IMR-90 (cell line): ENCODE data around the gene ANGPT4. TPM values are rescaled to one million over a fixed set of nuclear protein-coding genes. Genes with fewer than 3 reads are reported as not detected.

Experiments
- ATAC-seq: fragments of 200-7000 bp; cut with Tn5 transposase; 2 replicates; pipeline ENCODE4 v1.9.1; 2020; ENCODE audit warnings: low read depth, mild to moderate bottlenecking, moderate library complexity
- BruUV-seq: library from RNA; stranded (reverse); fragments of 400-500 nt; replicated peaks from 2 replicates; lab custom pipeline; 2021; lab: Mats Ljungman, UMichigan
- CTCF ChIA-PET: fragments of 300-600 bp; formaldehyde crosslinking; extraction: SDS; loops from one replicate; lab custom pipeline; 2021; ENCODE audit warnings: antibody characterized with exemption; lab: Yijun Ruan, JAX
- POLR2A ChIA-PET: fragments of 300-600 bp; sonication (Branson Sonifier 250); formaldehyde crosslinking; loops from one replicate; lab custom pipeline; 2022; ENCODE audit warnings: antibody characterized with exemption; ENCODE audit not compliant: unreplicated experiment; lab: Charles Lee
- DNase-seq: peaks from one replicate; pipeline ENCODE4 v3.0.0; 2013
- H2AFZ ChIP-seq: replicated peaks from 2 replicates; pipeline ENCODE3; 2013; ENCODE audit warnings: low read length, mild to moderate bottlenecking; ENCODE audit not compliant: poor library complexity
- H2AK5ac ChIP-seq: 2 replicates; pipeline ENCODE4 v1.6.1; 2013; ENCODE audit warnings: low read depth, low read length, inconsistent platforms
- H2AK9ac ChIP-seq: replicated peaks from 2 replicates; pipeline ENCODE3; 2013; ENCODE audit warnings: mild to moderate bottlenecking, low read depth, low read length, moderate library complexity; ENCODE audit not compliant: poor library complexity
- H2BK120ac ChIP-seq: 2 replicates; pipeline ENCODE4 v1.6.1; 2013; ENCODE audit warnings: low read depth, low read length, inconsistent platforms
- H2BK15ac ChIP-seq: 3 replicates; pipeline ENCODE4 v1.6.1; 2013; ENCODE audit warnings: low read depth, low read length, inconsistent platforms
- H2BK20ac ChIP-seq: 2 replicates; pipeline ENCODE4 v1.6.1; 2013; ENCODE audit warnings: low read depth, mild to moderate bottlenecking, inconsistent platforms, low read length, moderate library complexity
- H2BK5ac ChIP-seq: 2 replicates; pipeline ENCODE4 v1.6.1; 2013; ENCODE audit warnings: mild to moderate bottlenecking, low read depth, low read length, inconsistent platforms; ENCODE audit not compliant: poor library complexity, severe bottlenecking
- H3K14ac ChIP-seq: replicated peaks from 2 replicates; pipeline ENCODE4 v1.6.1; 2013; ENCODE audit warnings: low read depth, low read length, inconsistent platforms
- H3K18ac ChIP-seq: 2 replicates; pipeline ENCODE4 v1.6.1; 2013; ENCODE audit warnings: low read depth, low read length, control low read depth
- H3K23ac ChIP-seq: 2 replicates; pipeline ENCODE4 v1.6.1; 2013; ENCODE audit warnings: low read depth, low read length, inconsistent platforms
- H3K27ac ChIP-seq: 2 replicates; pipeline ENCODE4 v1.5.1; 2013; ENCODE audit warnings: mild to moderate bottlenecking, control low read depth, low read length; ENCODE audit not compliant: insufficient read depth
- H3K27me3 ChIP-seq: 2 replicates; pipeline ENCODE4 v1.6.1; 2013; ENCODE audit warnings: low read length; ENCODE audit not compliant: control insufficient read depth, insufficient read depth
- H3K36me3 ChIP-seq: 2 replicates; pipeline ENCODE4 v1.6.1; 2013; ENCODE audit warnings: low read length, mixed read lengths; ENCODE audit not compliant: control insufficient read depth, insufficient read depth
- H3K4ac ChIP-seq: 2 replicates; pipeline ENCODE4 v1.6.1; 2013; ENCODE audit warnings: low read depth, low read length, inconsistent platforms
- H3K4me1 ChIP-seq: 2 replicates; pipeline ENCODE4 v1.6.1; 2013; ENCODE audit warnings: low read length, mixed read lengths; ENCODE audit not compliant: control insufficient read depth, insufficient read depth
- H3K4me2 ChIP-seq: 2 replicates; pipeline ENCODE4 v1.6.1; 2013; ENCODE audit warnings: low read depth, mild to moderate bottlenecking, control low read depth, low read length, moderate library complexity
- H3K4me3 ChIP-seq: 2 replicates; pipeline ENCODE4 v1.5.1; 2013; ENCODE audit warnings: low read depth, mild to moderate bottlenecking, control low read depth, low read length, moderate library complexity; ENCODE audit not compliant: insufficient read depth
- H3K56ac ChIP-seq: 2 replicates; pipeline ENCODE4 v1.6.1; 2013; ENCODE audit warnings: low read length, inconsistent platforms; ENCODE audit not compliant: insufficient read depth; ENCODE audit errors: extremely low read depth
- H3K79me1 ChIP-seq, 2 experiments: 2 replicates each; pipeline ENCODE4 v1.6.1; 2013; ENCODE audit warnings: low read length in 2 of 2, inconsistent platforms in 1 of 2, low read depth in 1 of 2
- H3K9ac ChIP-seq: 2 replicates; pipeline ENCODE4 v1.6.1; 2013; ENCODE audit warnings: low read depth, low read length, control low read depth
- H3K9me1 ChIP-seq: 2 replicates; pipeline ENCODE4 v1.6.1; 2013; ENCODE audit warnings: low read length, inconsistent platforms; ENCODE audit not compliant: insufficient read depth
- H3K9me3 ChIP-seq: 2 replicates; pipeline ENCODE4 v1.6.1; 2013; ENCODE audit warnings: low read length; ENCODE audit not compliant: control insufficient read depth, insufficient read depth
- H4K20me1 ChIP-seq: 2 replicates; pipeline ENCODE4 v1.6.1; 2013; ENCODE audit warnings: low read length, inconsistent platforms; ENCODE audit not compliant: insufficient read depth
- H4K5ac ChIP-seq: 2 replicates; pipeline ENCODE4 v1.6.1; 2013; ENCODE audit warnings: mild to moderate bottlenecking, low read depth, low read length, control low read depth
- H4K8ac ChIP-seq, 2 experiments: 2 replicates each; pipeline ENCODE4 v1.6.1; 2013; ENCODE audit warnings: low read depth in 2 of 2, low read length in 2 of 2, control low read depth in 1 of 2, inconsistent platforms in 1 of 2
- H4K91ac ChIP-seq: 2 replicates; pipeline ENCODE4 v1.6.1; 2013; ENCODE audit warnings: low read depth, low read length, inconsistent platforms; ENCODE audit not compliant: insufficient read depth
- BHLHE40 ChIP-seq: fragments of 150-350 bp; IDR thresholded peaks from 2 replicates; pipeline ENCODE4 v1.6.1; 2016; ENCODE audit warnings: mild to moderate bottlenecking, low read depth, low read length
- CEBPB ChIP-seq: IDR thresholded peaks from 2 replicates; pipeline ENCODE4 v1.6.1; 2012; ENCODE audit warnings: low read depth, low read length, improper control_type of control experiment
- CHD1 ChIP-seq: IDR thresholded peaks from 2 replicates; pipeline ENCODE4 v1.6.1; 2012; ENCODE audit warnings: low read depth, low read length, improper control_type of control experiment
- FOS ChIP-seq: fragments of 150-350 bp; IDR thresholded peaks from 2 replicates; pipeline ENCODE4 v1.6.1; 2016; ENCODE audit warnings: low read depth, low read length
- MAFK ChIP-seq: IDR thresholded peaks from 2 replicates; pipeline ENCODE4 v1.6.1; 2012; ENCODE audit warnings: low read depth, low read length, improper control_type of control experiment
- MXI1 ChIP-seq: IDR thresholded peaks from 2 replicates; pipeline ENCODE4 v1.6.1; 2012; ENCODE audit warnings: low read depth, mild to moderate bottlenecking, low read length, moderate library complexity, borderline replicate concordance
- NFE2L2 ChIP-seq: fragments of 150-350 bp; IDR thresholded peaks from 2 replicates; pipeline ENCODE4 v1.6.1; 2016; ENCODE audit warnings: low read depth, mild to moderate bottlenecking, low read length
- RFX5 ChIP-seq: IDR thresholded peaks from 2 replicates; pipeline ENCODE4 v1.8.0; 2012; ENCODE audit warnings: low read depth, mild to moderate bottlenecking, low read length, moderate library complexity
- WGBS, 2 experiments: methylation state at CpG; one replicate each; pipeline versions ENCODE4 v1.1.5 to v1.1.7; 2013; ENCODE audit warnings: missing lambda C conversion rate in 2 of 2; ENCODE audit not compliant: insufficient read length in 1 of 2; ENCODE audit errors: extremely low coverage in 2 of 2; 5-methylcytosine and 5-hydroxymethylcytosine counted together
- dilution Hi-C: fragments of 300-500 bp; cut with HindIII; formaldehyde crosslinking; loops from one replicate; pipeline ENCODE4 v1.14.3; 2018; ENCODE audit warnings: low sequenced_read_pairs; ENCODE audit not compliant: unreplicated experiment
- in situ Hi-C: fragments of 300-500 bp; cut with MboI; formaldehyde crosslinking; loops from 3 replicates; pipeline ENCODE4 v1.14.3; 2019; ENCODE audit warnings: low sequenced_read_pairs, inconsistent platforms, mixed read lengths
- intact Hi-C: fragments of 100-400 bp; cut with micrococcal nuclease; formaldehyde crosslinking; loops from 2 replicates; pipeline ENCODE4 v1.10.0; 2022
- polyA plus RNA-seq, 3 experiments: library from polyadenylated mRNA; depleted of rRNA; stranded (reverse); fragments of >200 nt; gene quantifications; 2 replicates each; pipeline ENCODE4 v1.2.3, GENCODE V29; 2012; ENCODE audit warnings: low replicate concordance in 1 of 3
- total RNA-seq: library from RNA; depleted of rRNA; stranded (reverse); fragments of >200 nt; gene quantifications from 2 replicates; pipeline ENCODE4 v1.2.3, GENCODE V29; 2012
- TF ChIP-seq, protein P1 (sequence below): fragments of 150-350 bp; IDR thresholded peaks from 2 replicates; pipeline ENCODE4 v1.6.1; 2017; ENCODE audit warnings: mild to moderate bottlenecking, antibody characterized with exemption, low read length, low read depth
- TF ChIP-seq, protein P2 (sequence below): conservative IDR thresholded peaks from 2 replicates; pipeline ENCODE4 v1.5.1; 2012; ENCODE audit warnings: mild to moderate bottlenecking, low read depth, low read length, improper control_type of control experiment
- TF ChIP-seq, protein P3 (sequence below): fragments of 150-350 bp; IDR thresholded peaks from 2 replicates; pipeline ENCODE4 v1.6.1; 2016; ENCODE audit warnings: low read depth, mild to moderate bottlenecking, low read length, moderate library complexity, borderline replicate concordance

ANGPT4 gene
- total and polyA plus RNA-seq, 2 of the 4 experiments (the other 2 are of a cell fraction): not detected

DNA sequence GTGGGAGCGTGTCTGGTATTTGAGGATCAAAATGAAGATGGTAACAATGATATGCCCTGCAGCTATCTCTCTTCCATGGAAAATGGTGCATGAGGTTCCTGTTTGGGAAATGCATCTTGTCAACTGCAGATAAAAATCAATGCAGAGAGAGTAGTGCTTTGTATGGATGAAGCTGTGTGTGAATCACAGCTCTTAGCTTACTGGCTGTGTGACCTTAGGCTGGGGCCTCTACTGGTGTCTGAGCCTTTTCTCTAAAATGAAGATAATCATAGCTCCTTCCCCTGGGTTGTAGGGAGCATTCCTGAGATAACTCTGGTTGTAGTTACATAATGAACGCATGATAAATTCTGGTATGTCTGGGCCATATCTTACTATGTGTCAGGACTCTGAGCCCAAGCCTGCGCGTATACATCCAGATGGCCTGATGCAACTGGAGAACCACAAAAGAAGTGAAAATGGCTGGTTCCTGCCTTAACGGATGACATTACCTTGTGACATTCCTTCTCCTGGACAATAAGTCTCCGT lies 19.6 kb downstream of the ANGPT4 start:
- Histone ChIP-seq H3K4me3 (no peak overlapping the region), H2BK20ac (no peak overlapping the region), H3K56ac (no peak overlapping the region), H3K79me1 (no peaks in the 10 kb centered on the region), H2BK15ac (no peak overlapping the region), H3K9ac (no peak overlapping the region), H3K18ac (no peak overlapping the region), H3K14ac (no peak overlapping the region), H3K23ac (no peak overlapping the region), H3K4me2 (no peak overlapping the region), H2AK5ac (no peak overlapping the region), H2AFZ (no peak overlapping the region), H3K27me3 (peaks cover 4% of the 10 kb centered on the region; the same call in 1 of the 2 replicates), H3K36me3 (no peaks in the 10 kb centered on the region), H3K9me1 (no peaks in the 10 kb centered on the region), H4K5ac (no peak overlapping the region), H3K4ac (no peak overlapping the region), H4K8ac (no peak overlapping the region), H4K91ac (no peak overlapping the region), H2BK5ac (no peak overlapping the region), H3K27ac (no peak overlapping the region), H3K4me1 (no peaks in the 10 kb centered on the region), H2AK9ac (no peak overlapping the region), H4K20me1 (no peaks in the 10 kb centered on the region), H2BK120ac (no peak overlapping the region), H3K9me3 (no peaks in the 10 kb centered on the region)
- DNase-seq (no peak), ATAC-seq (peak; percentile 40; the same call in 1 of the 2 replicates)
- dilution Hi-C loops: no loop called here
- intact Hi-C loops: no loop called here
- in situ Hi-C loops: no loop called here
- no TSS peak for BruUV-seq
- 65% methylated on average over 5 of the region's 6 CpGs; no CpG with 5 or more reads in 1 of the 2 experiments for WGBS, 2 experiments
- TF ChIP-seq NFE2L2 (no peak), MXI1 (no peak), CEBPB (no peak), CHD1 (no peak), RFX5 (no peak), BHLHE40 (no peak), MAFK (no peak), FOS (no peak)
- TF ChIP-seq, protein P1, sequence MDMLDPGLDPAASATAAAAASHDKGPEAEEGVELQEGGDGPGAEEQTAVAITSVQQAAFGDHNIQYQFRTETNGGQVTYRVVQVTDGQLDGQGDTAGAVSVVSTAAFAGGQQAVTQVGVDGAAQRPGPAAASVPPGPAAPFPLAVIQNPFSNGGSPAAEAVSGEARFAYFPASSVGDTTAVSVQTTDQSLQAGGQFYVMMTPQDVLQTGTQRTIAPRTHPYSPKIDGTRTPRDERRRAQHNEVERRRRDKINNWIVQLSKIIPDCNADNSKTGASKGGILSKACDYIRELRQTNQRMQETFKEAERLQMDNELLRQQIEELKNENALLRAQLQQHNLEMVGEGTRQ: no peak
- TF ChIP-seq, protein P2, sequence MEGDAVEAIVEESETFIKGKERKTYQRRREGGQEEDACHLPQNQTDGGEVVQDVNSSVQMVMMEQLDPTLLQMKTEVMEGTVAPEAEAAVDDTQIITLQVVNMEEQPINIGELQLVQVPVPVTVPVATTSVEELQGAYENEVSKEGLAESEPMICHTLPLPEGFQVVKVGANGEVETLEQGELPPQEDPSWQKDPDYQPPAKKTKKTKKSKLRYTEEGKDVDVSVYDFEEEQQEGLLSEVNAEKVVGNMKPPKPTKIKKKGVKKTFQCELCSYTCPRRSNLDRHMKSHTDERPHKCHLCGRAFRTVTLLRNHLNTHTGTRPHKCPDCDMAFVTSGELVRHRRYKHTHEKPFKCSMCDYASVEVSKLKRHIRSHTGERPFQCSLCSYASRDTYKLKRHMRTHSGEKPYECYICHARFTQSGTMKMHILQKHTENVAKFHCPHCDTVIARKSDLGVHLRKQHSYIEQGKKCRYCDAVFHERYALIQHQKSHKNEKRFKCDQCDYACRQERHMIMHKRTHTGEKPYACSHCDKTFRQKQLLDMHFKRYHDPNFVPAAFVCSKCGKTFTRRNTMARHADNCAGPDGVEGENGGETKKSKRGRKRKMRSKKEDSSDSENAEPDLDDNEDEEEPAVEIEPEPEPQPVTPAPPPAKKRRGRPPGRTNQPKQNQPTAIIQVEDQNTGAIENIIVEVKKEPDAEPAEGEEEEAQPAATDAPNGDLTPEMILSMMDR: no peak
- TF ChIP-seq, protein P3, sequence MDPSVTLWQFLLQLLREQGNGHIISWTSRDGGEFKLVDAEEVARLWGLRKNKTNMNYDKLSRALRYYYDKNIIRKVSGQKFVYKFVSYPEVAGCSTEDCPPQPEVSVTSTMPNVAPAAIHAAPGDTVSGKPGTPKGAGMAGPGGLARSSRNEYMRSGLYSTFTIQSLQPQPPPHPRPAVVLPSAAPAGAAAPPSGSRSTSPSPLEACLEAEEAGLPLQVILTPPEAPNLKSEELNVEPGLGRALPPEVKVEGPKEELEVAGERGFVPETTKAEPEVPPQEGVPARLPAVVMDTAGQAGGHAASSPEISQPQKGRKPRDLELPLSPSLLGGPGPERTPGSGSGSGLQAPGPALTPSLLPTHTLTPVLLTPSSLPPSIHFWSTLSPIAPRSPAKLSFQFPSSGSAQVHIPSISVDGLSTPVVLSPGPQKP: no peak
- ChIA-PET POLR2A (no interaction called here), CTCF (no interaction called here)
